ENCODE data around the gene ZBTB7C. TPM values are rescaled to one million over a fixed set of nuclear protein-coding genes. Genes with fewer than 3 reads are reported as not detected.

ZBTB7C gene
- total and polyA plus RNA-seq, 10 of the 15 experiments (the other 5 are each of a cell fraction or from before 2014, with no cell fraction given): under 0.01 to 0.08 (median 0.01) TPM; not detected in 7

- no peak overlapping the region for H3K27ac ChIP-seq (ENCODE audit: control insufficient read depth, insufficient read depth)
- TF ChIP-seq MXI1 (IDR thresholded peaks at IDR 0.05; ENCODE audit: low read depth, low read length): no peak
- no peak for TF ChIP-seq ATF7 (IDR thresholded peaks at IDR 0.05; ENCODE audit: low read depth)
- no peak for TF ChIP-seq GABPA (IDR thresholded peaks at IDR 0.05; ENCODE audit: low read depth)
- TF ChIP-seq, protein P1, sequence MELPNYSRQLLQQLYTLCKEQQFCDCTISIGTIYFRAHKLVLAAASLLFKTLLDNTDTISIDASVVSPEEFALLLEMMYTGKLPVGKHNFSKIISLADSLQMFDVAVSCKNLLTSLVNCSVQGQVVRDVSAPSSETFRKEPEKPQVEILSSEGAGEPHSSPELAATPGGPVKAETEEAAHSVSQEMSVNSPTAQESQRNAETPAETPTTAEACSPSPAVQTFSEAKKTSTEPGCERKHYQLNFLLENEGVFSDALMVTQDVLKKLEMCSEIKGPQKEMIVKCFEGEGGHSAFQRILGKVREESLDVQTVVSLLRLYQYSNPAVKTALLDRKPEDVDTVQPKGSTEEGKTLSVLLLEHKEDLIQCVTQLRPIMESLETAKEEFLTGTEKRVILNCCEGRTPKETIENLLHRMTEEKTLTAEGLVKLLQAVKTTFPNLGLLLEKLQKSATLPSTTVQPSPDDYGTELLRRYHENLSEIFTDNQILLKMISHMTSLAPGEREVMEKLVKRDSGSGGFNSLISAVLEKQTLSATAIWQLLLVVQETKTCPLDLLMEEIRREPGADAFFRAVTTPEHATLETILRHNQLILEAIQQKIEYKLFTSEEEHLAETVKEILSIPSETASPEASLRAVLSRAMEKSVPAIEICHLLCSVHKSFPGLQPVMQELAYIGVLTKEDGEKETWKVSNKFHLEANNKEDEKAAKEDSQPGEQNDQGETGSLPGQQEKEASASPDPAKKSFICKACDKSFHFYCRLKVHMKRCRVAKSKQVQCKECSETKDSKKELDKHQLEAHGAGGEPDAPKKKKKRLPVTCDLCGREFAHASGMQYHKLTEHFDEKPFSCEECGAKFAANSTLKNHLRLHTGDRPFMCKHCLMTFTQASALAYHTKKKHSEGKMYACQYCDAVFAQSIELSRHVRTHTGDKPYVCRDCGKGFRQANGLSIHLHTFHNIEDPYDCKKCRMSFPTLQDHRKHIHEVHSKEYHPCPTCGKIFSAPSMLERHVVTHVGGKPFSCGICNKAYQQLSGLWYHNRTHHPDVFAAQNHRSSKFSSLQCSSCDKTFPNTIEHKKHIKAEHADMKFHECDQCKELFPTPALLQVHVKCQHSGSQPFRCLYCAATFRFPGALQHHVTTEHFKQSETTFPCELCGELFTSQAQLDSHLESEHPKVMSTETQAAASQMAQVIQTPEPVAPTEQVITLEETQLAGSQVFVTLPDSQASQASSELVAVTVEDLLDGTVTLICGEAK (IDR thresholded peaks at IDR 0.05; ENCODE audit: borderline replicate concordance): no peak
- TF ChIP-seq MEF2B (IDR thresholded peaks at IDR 0.05; ENCODE audit: partially characterized antibody, poor library complexity, severe bottlenecking): no peak
- TF ChIP-seq KAT2A (conservative IDR thresholded peaks at IDR 0.05; ENCODE audit: control insufficient read depth, low read depth, low read length): no peak
- ChIA-PET POLR2A (no interaction called here), RAD21 (ENCODE audit: unreplicated experiment) (no interaction called here), SMC1A (ENCODE audit: uncharacterized antibody, unreplicated experiment) (no interaction called here), CTCF (no interaction called here)
- peaks cover 1 to 3% of the 10 kb centered on the region in 2 experiments for H3K27me3 ChIP-seq (replicated peaks in 1 of 2; ENCODE audit: control insufficient read depth in 2 of 2, insufficient read depth in 2 of 2, low read length in 1 of 2)
- 7% methylated on average over 4 of the region's 4 CpGs for WGBS (ENCODE audit: insufficient coverage, insufficient replicate concordance, low lambda C conversion rate, missing lambda C conversion rate)
- no peak overlapping the region for H3K4me3 ChIP-seq
- no peak for ATAC-seq
- intact Hi-C loops (cut with micrococcal nuclease; ENCODE audit: unreplicated experiment): no loop called here
- no peaks in the 10 kb centered on the region for H3K36me3 ChIP-seq (ENCODE audit: control insufficient read depth in 2 of 2, insufficient read depth in 2 of 2, low read length in 1 of 2)
- H3K9me3 ChIP-seq (replicated peaks; ENCODE audit: control insufficient read depth, insufficient read depth, low read length): no peaks in the 10 kb centered on the region
- no peak overlapping the region for H3K4me2 ChIP-seq (ENCODE audit: control insufficient read depth, insufficient read depth)
- H4K20me1 ChIP-seq (ENCODE audit: control insufficient read depth, insufficient read depth): no peaks in the 10 kb centered on the region
- BruUV-seq (replicated peaks): no TSS peak
- in situ Hi-C loops (cut with MboI): no loop called here
- no peak for FAIRE-seq
- no peak overlapping the region for H2AFZ ChIP-seq (ENCODE audit: control insufficient read depth, low read depth, low read length)
- no peaks in the 10 kb centered on the region for H3K79me2 ChIP-seq (ENCODE audit: control insufficient read depth, insufficient read depth, low read length)
- no peak for DNase-seq (ENCODE audit: low read depth, low spot score)
- no peaks in the 10 kb centered on the region for H3K4me1 ChIP-seq (ENCODE audit: control insufficient read depth, insufficient read depth, low read length)
- H3K9ac ChIP-seq (ENCODE audit: control insufficient read depth, insufficient read depth, low read length): no peak overlapping the region
Measured at GRCh38 chr18:48080546-48080945, 328.6 kb downstream of the ZBTB7C start.

Data from GM12878 (cell line).